ENCODE measurements around the gene SLC39A10. TPM values are rescaled to one million over a fixed set of nuclear protein-coding genes. Genes with fewer than 3 reads are reported as not detected.

Gene SLC39A10
- polyA plus RNA-seq, 4 donors: 55.1 to 87.4 (median 85.9) TPM

DNA sequence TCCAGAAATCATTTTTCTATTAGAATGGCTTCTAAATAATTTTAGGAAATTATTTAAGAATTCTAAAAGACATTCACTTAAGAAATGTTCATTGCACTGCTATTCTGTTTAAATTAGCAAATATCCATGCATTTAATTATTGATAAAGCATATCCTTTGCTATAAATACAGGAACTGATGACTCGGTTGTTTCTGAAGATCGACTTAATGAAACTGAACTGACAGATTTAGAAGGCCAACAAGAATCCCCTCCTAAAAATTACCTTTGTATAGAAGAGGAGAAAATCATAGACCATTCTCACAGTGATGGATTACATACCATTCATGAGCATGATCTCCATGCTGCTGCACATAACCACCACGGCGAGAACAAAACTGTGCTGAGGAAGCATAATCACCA is 59.4 kb downstream of the SLC39A10 start:
- no peak for DNase-seq (ENCODE audit: low read depth in 4 of 4, low spot score in 3 of 4)

GRCh38 chr2:195721042-195721441 is 64.0 kb downstream of the SLC39A10 start:
- DNase-seq (ENCODE audit: low read depth in 4 of 4, low spot score in 3 of 4): no peak

- no peak for DNase-seq (ENCODE audit: low read depth in 4 of 4, low spot score in 3 of 4)
Measured at GRCh38 chr2:195722075-195722474, 65.0 kb downstream of the SLC39A10 start.

DNA sequence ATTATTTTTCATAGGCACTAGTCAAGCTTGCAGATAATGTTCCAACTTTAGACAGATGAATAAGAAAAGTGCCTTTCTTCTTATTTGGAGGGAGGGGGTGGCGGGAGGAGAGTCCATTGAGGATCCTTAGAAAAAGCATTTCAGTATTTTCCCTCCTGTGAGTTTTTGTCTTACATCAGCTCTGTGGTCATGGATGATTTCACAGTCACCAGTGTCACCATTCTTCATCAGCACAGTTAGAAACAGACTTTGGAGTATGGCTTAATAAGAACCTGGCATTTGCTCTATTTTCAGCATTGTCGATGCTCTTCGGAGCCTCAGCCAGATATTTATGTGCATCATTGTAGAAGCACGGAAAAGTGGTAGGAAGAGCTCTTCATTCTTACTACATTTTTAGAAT is 70.1 kb downstream of the SLC39A10 start:
- DNase-seq (ENCODE audit: low read depth in 4 of 4, low spot score in 3 of 4): no peak

- no peak for DNase-seq (ENCODE audit: low read depth in 4 of 4, low spot score in 3 of 4)
Measured at GRCh38 chr2:195730912-195731311, 73.9 kb downstream of the SLC39A10 start.

DNA sequence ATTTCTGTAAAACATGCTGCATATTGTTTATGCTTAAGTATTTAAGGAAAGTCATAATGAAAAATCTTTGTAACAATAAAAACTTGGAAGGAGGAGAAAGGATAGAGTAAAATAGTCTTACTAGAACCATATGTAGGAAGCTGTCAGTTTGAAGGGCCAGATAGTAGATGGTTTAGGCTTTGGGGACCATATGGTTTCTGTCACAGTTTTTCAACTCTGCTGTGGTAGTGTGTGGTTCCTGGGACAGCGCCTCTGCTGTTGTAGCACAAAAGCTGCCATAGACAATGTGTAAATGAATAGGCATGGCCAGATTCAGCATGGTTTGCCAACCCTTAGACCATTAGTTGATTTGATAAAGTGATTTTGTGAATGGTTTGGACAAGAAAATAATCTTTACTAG is 75.5 kb downstream of the SLC39A10 start:
- DNase-seq (ENCODE audit: low read depth in 4 of 4, low spot score in 3 of 4): peak in 2 of 4 donors; percentile 18 to 20

GRCh38 chr2:195733831-195734230 is 76.8 kb downstream of the SLC39A10 start:
- DNase-seq (ENCODE audit: low read depth in 4 of 4, low spot score in 3 of 4): no peak

DNA sequence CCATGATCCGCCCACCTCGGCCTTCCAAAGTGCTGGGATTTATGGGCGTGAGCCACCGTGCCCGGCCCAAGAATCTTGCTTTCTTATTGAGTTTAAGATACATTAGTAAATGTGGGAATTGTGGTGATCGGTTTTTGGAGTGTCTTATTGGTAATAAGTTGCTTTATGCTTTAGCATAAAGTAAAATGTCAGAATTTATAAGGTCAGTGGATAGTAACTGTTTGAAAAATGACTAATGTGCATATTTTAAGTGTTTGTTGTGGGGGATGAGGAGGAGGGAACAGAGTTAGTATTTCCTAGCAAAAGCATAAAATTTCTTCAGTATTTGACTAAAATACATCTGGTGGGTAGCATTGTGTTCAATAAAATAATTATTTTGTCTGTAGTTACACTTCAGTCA is 77.4 kb downstream of the SLC39A10 start:
- DNase-seq (ENCODE audit: low read depth in 4 of 4, low spot score in 3 of 4): no peak

DNA sequence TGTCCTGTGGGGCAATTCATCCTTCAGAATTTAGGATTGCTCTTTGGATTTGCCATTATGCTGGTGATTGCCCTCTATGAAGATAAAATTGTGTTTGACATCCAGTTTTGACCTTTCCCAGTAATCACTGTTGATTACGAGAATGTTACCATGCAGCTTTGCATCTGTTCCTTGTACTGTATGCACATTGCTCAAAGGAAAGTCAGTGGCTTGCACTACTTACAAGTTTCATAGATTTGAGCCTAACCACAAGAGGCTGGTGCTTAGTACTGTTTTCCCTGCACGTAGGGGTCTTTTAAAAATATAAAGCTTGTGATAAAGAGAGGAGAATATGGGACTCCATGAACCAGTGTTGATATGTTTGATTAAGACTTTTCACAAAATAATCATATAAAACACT is 77.9 kb downstream of the SLC39A10 start:
- DNase-seq (ENCODE audit: low read depth in 4 of 4, low spot score in 3 of 4): no peak

DNA sequence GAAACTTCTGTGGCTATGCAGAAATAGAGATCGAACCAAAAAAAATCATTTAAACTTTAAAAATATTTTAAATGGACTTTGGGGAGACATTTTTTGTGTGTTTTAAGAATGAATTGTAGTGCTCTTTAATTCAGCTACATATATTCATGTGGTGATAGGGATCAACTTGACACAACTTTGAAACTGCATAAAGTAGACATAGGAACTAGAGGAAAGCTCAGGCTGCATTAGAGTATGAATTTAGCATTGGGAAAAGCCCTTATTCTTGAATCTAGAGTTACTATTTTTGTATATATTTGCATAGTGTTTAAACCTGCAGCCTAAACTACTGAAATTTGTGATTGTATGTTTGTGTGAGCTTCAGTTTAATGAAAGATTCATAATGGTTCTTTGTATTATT is 78.3 kb downstream of the SLC39A10 start:
- no peak for DNase-seq (ENCODE audit: low read depth in 4 of 4, low spot score in 3 of 4)

GRCh38 chr2:195737511-195738325 is 80.7 kb downstream of the SLC39A10 start:
- no peak for DNase-seq (ENCODE audit: low read depth in 4 of 4, low spot score in 3 of 4)

- no peak for DNase-seq (ENCODE audit: low read depth in 4 of 4, low spot score in 3 of 4)
Measured at GRCh38 chr2:195741191-195741590, 84.2 kb downstream of the SLC39A10 start.

DNA sequence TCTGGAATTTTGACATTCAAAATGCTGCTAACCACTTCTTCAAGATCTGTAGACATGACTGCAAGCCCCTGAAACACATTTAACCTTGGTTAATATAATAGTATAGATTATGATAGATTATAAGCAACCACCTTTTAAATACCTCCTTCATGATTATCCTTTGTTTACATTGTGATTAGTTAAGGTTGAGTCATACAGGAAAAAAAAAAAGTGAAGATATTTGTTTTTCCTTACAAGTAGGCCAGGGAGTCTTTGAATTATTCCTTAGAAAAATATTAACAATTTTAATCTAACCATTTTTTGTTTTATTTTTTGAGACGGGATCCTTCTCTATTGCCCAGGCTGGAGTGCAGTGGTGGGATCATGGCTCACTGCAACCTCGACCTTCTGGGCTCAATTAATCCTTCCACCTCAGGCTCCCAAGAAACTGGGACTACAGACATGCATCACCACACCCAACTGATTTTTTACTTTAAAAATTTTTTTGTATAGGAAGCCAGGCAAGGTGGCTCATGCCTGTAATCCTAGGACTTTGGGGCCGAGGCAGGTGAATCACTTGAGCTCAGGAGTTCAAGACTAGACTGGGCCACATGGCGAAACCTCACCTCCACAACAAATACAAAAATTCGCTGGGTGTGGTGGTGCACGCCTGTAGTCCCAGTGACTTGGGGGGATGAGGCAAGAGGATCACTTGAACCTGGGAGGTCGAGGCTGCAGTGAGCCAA is 99.4 kb downstream of the SLC39A10 start:
- no peak for DNase-seq (ENCODE audit: low read depth in 4 of 4, low spot score in 3 of 4)

- no peak for DNase-seq (ENCODE audit: low read depth in 4 of 4, low spot score in 3 of 4)
Measured at GRCh38 chr2:195758846-195759245, 101.8 kb downstream of the SLC39A10 start.

GRCh38 chr2:195759877-195760276 is 102.9 kb downstream of the SLC39A10 start:
- no peak for DNase-seq (ENCODE audit: low read depth in 4 of 4, low spot score in 3 of 4)

- DNase-seq (ENCODE audit: low read depth in 4 of 4, low spot score in 3 of 4): no peak
Measured at GRCh38 chr2:195763866-195764265, 106.8 kb downstream of the SLC39A10 start.

DNA sequence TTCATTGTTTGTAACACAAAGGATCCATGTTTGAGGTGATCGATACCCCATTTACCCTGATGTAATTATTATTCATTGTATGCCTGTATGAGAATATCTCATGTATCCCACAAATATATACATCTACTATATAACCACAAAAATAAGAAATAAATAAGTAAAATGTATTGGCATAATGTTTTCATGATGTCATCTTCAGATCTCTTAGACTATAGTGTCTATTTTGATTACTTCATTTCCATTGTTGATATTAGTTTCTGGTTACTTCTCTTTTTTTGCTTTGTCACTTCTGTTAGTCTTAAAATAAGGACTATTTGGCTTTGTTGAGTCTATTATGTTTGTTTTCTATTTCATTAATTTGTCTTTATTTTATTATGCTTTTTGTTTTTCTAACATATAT is 109.7 kb downstream of the SLC39A10 start:
- no peak for DNase-seq (ENCODE audit: low read depth in 4 of 4, low spot score in 3 of 4)

- no peak for DNase-seq (ENCODE audit: low read depth in 4 of 4, low spot score in 3 of 4)
Measured at GRCh38 chr2:195768431-195768830, 111.4 kb downstream of the SLC39A10 start.

- DNase-seq (ENCODE audit: low read depth in 4 of 4, low spot score in 3 of 4): no peak
Measured at GRCh38 chr2:195769975-195770374, 112.9 kb downstream of the SLC39A10 start.

GRCh38 chr2:195779491-195779890 is 122.5 kb downstream of the SLC39A10 start:
- DNase-seq (ENCODE audit: low read depth in 4 of 4, low spot score in 3 of 4): no peak

DNA sequence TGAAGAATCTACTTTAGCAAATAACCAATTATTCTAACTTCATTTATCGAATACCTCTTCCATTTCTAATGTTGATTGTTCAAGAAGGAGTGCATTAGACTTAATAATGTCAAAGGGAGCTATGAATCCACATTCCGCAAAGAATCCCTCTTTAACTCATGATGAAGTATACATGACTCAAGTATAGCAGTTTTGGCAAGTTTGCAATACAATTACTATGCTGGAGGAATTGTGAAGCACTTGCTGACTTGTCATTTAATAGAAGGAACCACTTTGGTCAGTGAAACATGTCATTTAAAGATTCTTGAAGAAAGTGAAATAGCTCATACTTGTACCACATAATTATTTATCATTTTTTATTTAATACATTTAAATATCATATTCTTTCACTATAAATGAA is 125.1 kb downstream of the SLC39A10 start:
- DNase-seq (ENCODE audit: low read depth in 4 of 4, low spot score in 3 of 4): no peak

Measured in left renal pelvis (tissue), 4 donors.